HepG2 (cell line): Measurements from ENCODE around the gene CARS1. TPM values are rescaled to one million over a fixed set of nuclear protein-coding genes. Genes with fewer than 3 reads are reported as not detected.

Source experiments
- ARID3A ChIP-seq: IDR thresholded peaks from 2 replicates; pipeline ENCODE4 v1.6.1; 2012; ENCODE audit warnings: low read depth, low read length, improper control_type of control experiment
- ARNTL ChIP-seq: sonication (generic); formaldehyde crosslinking; IDR thresholded peaks from 2 replicates; pipeline ENCODE4 v1.4.0; 2020; ENCODE audit warnings: mild to moderate bottlenecking, missing genetic modification reagents
- CEBPG ChIP-seq: IDR thresholded peaks from 2 replicates; pipeline ENCODE4 v1.6.1; 2016
- GMEB2 ChIP-seq: IDR thresholded peaks from 2 replicates; pipeline ENCODE4 v1.6.1; 2016; ENCODE audit warnings: missing biosample characterization, missing genetic modification reagents, low read depth
- MYPOP ChIP-seq: sonication (generic); formaldehyde crosslinking; IDR thresholded peaks from 2 replicates; pipeline ENCODE4 v1.8.1; 2023; ENCODE audit warnings: mild to moderate bottlenecking, moderate library complexity, missing genetic modification reagents
- NFYB ChIP-seq: sonication (generic); formaldehyde crosslinking; IDR thresholded peaks from 2 replicates; pipeline ENCODE4 v1.4.0; 2020; ENCODE audit warnings: missing genetic modification reagents
- RNF2 ChIP-seq: fragments of 450-650 bp; conservative IDR thresholded peaks from 2 replicates; pipeline ENCODE4 v1.6.1; 2016; ENCODE audit warnings: low read depth
- SRSF4 ChIP-seq: fragments of 200-400 bp; formaldehyde crosslinking; IDR thresholded peaks from one replicate; pipeline ENCODE4 v1.6.1; 2018; ENCODE audit warnings: mild to moderate bottlenecking, low read depth, low read length, moderate library complexity; ENCODE audit not compliant: poor library complexity, severe bottlenecking
- TMF1 ChIP-seq: sonication (generic); formaldehyde crosslinking; IDR thresholded peaks from 2 replicates; pipeline ENCODE4 v1.8.1; 2022; ENCODE audit warnings: low read depth, missing genetic modification reagents
- WIZ ChIP-seq: sonication (generic); formaldehyde crosslinking; IDR thresholded peaks from 2 replicates; pipeline ENCODE4 v1.5.1; 2020; ENCODE audit warnings: mild to moderate bottlenecking, missing genetic modification reagents
- ZBTB10 ChIP-seq: sonication (generic); formaldehyde crosslinking; IDR thresholded peaks from 2 replicates; pipeline ENCODE4 v1.4.0; 2020; ENCODE audit warnings: missing genetic modification reagents, borderline replicate concordance
- ZNF121 ChIP-seq: sonication (generic); formaldehyde crosslinking; IDR thresholded peaks from 2 replicates; pipeline ENCODE4 v1.5.0; 2020; ENCODE audit warnings: mild to moderate bottlenecking, missing genetic modification reagents
- ZNF205 ChIP-seq: IDR thresholded peaks from 2 replicates; pipeline ENCODE4 v1.6.1; 2018; ENCODE audit warnings: missing biosample characterization, missing genetic modification reagents
- ZNF513 ChIP-seq: sonication (generic); formaldehyde crosslinking; conservative IDR thresholded peaks from 2 replicates; pipeline ENCODE4 v1.5.0; 2020; ENCODE audit warnings: missing genetic modification reagents
- ZNF558 ChIP-seq: sonication (generic); formaldehyde crosslinking; IDR thresholded peaks from 2 replicates; pipeline ENCODE4 v1.9.0; 2022; ENCODE audit warnings: mild to moderate bottlenecking, missing genetic modification reagents, borderline replicate concordance
- ZNF710 ChIP-seq: sonication (generic); formaldehyde crosslinking; IDR thresholded peaks from 2 replicates; pipeline ENCODE4 v1.5.0; 2020; ENCODE audit warnings: mild to moderate bottlenecking, missing genetic modification reagents, borderline replicate concordance
- polyA plus RNA-seq, 8 experiments: library from polyadenylated mRNA; depleted of rRNA in 3 of 8; stranded (reverse) in 7 of 8; unstranded in 1 of 8; fragments of >200 nt; fragmentation: Illumina TruSeq in 4 of 8; extraction: Trizol in 4 of 8; gene quantifications; 2 replicates each; pipeline versions ENCODE4 v1.2.1 to v1.2.3, GENCODE V29; 2011 to 2016; ENCODE audit warnings: low read depth in 4 of 8, missing spikeins in 1 of 8, mixed read lengths in 1 of 8; ENCODE audit not compliant: insufficient read depth in 1 of 8
- total RNA-seq, 5 experiments: library from RNA; depleted of rRNA; stranded (reverse); fragments of >200 nt; fragmentation: Illumina TruSeq; extraction: Trizol; gene quantifications; 2 replicates each; pipeline ENCODE4 v1.2.3, GENCODE V29; 2016; ENCODE audit warnings: low read depth in 1 of 5

CARS1 gene
- total and polyA plus RNA-seq, 2 of the 13 experiments (the other 11 are each of a cell fraction or from before 2014, with no cell fraction given): 33.8 to 47.0 TPM

- TF ChIP-seq ZBTB10 (no peak), ZNF205 (CRISPR knock-in tag) (peak; percentile 34; the same call in 1 of the 2 replicates), ARID3A (no peak), ZNF558 (CRISPR knock-in tag) (no peak), ZNF513 (CRISPR knock-in tag) (no peak), ZNF710 (no peak), CEBPG (CRISPR knock-in tag) (no peak), SRSF4 (no peak), ARNTL (CRISPR knock-in tag) (no peak), RNF2 (no peak), GMEB2 (no peak), MYPOP (CRISPR knock-in tag) (no peak), NFYB (CRISPR knock-in tag) (no peak), TMF1 (CRISPR knock-in tag) (no peak), ZNF121 (no peak), WIZ (CRISPR knock-in tag) (no peak)
These were observed 36.1 kb downstream of the CARS1 start (continued) for GRCh38 chr11:3021125-3021524.
